CD4-positive, alpha-beta T cell treated with Interleukin-21 for 1 hour (primary cell): ENCODE results near the gene PGM5.
"Not testable (repeated sequence)": the region's sequence is repeated elsewhere in the genome, so short reads cannot be mapped to it uniquely, and the experiment has no call there.

Experiments used
- DNase-seq: peaks from one replicate; pipeline ENCODE4 v3.0.0-alpha.2; 2020

Gene PGM5

DNA sequence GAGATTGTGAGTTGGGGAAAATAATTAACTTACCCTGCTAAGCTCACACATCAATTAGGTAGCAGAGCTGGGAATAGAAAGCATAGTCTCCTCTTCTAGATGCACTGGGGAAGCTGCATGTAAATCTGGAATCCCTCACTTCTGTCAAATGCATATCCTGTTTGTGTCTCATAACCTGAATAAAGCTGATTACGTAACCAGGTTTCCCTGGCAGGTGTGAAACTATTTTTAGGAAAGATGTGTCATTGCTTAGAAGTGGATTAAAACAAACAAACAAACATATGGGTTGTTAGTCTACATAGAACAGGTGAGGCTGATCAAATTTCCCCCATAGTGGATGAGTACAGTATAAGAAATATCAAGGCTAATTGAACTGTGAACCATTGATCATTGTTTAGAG, 27.5 kb downstream of the PGM5 start:
- DNase-seq: not testable (repeated sequence)

DNA sequence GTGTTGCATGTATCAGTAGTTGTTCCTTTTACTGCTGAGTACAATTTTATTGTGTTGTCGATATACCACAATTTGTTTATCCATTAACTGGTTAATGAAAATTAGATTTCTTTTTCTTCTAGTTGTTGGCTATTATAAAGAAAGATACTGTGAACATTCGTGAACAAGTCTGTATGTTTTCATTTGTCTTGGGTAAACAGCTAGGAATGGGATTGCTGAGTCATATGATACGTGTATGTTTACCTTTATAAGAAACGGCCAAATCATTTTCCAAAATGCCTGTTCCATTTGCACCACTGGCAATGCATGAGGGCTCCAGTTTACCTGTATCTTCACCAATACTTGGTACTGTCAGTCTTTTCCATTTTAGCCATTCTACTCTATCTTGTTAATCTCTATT, 33.1 kb downstream of the PGM5 start:
- not testable (repeated sequence) for DNase-seq

DNA sequence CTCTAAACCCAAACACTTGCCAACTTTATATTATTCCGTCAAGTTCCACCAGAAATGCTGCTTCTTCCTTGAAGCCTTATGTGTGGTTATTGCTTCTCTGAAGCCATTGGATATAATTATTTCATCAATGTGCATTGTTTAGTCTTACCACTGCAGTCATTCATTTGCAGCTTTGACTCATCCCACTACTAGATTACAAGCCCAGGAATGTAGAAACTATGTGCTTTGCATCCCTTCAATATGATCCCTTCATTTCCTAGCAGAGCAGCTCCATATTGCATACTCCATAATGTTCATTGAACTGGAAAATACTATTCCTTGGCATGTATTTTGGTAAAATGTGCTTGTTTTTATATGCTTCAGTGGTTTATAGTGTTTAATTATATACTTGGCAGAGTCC, 34.3 kb downstream of the PGM5 start:
- DNase-seq: not testable (repeated sequence)

DNA sequence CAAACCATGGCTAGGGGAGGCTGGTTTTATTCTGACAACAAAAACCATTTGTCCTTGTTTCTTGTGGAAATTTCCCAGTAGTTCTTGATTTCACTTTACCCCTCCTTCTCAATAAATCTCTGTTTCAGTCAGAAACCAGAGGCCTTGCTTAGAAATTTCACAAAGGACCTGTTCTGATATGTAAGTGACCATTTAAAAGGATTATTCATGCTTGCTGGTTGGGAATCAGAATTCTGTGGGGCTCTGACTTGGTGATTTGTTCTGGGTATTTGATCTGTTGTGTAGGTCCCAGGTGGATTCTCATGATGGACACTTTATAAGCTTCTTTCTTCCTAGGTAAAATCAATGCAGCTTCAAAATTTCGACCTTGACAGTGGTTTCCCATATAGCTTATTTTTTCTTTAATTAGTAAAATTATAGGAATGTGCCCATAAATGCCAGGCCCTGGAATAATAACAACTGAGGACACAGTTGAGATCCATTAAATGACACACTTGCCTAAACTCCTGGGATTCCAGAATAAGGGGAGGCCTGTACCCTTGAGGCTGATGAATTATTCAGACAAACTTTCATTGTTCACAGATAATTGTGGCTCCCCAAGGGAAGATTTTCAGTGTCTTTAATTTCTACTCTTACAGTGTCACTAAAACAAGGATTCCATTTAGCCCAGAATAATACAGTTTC, 40.1 kb downstream of the PGM5 start:
- DNase-seq: not testable (repeated sequence)

DNA sequence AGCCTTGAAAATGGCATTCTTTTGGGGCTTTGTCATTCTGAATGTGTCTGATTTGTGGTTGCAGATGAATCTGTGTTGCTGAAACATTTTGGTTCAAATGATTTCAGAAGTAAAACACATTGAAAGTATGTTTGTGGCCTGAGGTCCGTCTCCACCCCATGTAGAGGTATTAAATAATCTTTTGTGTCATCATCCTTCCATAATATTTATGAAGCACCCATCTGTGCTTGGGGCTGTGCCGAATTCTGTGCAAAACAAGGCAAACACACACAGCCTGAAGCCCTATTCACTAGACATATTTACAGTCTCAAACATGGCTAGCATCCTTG, 40.6 kb downstream of the PGM5 start:
- DNase-seq: not testable (repeated sequence)

GRCh38 chr9:68397796-68398195, 41.4 kb downstream of the PGM5 start:
- not testable (repeated sequence) for DNase-seq

- DNase-seq: not testable (repeated sequence)
These were observed 41.9 kb downstream of the PGM5 start for GRCh38 chr9:68398324-68398723.

DNA sequence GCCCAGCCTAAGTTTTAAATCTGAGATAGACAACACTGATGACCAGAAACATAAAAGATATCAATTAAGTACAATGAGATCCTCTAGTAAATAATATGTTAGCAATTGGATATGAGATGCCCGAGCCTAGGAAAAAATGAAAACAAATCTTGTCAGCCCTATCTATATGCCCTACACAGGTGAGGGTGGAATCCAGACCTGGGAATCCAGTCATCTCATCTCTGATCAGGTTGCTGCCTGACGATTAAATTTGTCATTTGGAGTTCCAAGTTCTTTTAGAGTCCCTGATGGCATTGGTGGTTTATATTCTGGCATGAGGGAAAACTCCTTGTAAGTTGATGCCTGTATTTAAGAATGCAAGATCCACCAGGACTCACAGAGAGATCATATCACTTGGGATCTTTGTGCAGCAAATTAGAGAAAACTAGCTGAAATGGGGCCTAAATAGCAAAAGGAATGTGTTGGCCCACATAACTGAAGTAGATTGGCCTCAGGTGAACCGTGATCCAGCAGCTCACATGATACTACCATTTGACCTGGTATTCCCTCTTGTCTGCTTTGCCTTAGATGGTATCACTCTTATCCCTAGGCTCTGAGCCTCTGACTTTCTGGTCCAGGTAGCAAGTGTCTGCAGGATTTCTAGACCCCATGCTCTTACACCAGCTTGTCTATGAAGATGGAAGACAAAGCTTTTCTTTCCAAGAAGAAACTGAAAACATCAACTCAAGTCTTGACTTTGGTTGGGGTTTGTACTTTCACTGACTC, 48.2 kb downstream of the PGM5 start:
- DNase-seq: not testable (repeated sequence)

- DNase-seq: not testable (repeated sequence)
These were observed 55.5 kb downstream of the PGM5 start for GRCh38 chr9:68411865-68412264.

DNA sequence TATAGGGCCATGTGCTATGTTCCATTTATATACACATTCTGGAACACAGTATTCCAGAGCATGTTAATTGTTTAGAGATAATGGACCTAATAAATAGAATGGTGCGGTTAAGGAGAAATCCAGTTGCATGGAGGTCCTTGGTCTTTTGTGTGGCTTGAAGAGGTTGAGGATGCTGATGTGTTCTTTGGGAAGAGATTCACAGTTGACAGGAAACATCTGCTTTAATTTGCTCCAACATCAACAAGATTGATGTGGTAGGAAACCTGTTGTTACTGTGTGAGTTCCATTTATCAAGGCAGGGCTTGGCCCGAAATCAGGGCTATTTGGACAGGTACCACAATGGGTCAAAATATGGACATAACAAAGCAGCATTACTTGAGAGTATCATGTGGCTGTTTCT, 56.3 kb downstream of the PGM5 start:
- DNase-seq: not testable (repeated sequence)

GRCh38 chr9:68415065-68415464, 58.7 kb downstream of the PGM5 start:
- not testable (repeated sequence) for DNase-seq

GRCh38 chr9:68416936-68417564, 60.6 kb downstream of the PGM5 start:
- DNase-seq: no peak

- DNase-seq: no peak
These were observed 61.4 kb downstream of the PGM5 start for GRCh38 chr9:68417762-68418161.

DNA sequence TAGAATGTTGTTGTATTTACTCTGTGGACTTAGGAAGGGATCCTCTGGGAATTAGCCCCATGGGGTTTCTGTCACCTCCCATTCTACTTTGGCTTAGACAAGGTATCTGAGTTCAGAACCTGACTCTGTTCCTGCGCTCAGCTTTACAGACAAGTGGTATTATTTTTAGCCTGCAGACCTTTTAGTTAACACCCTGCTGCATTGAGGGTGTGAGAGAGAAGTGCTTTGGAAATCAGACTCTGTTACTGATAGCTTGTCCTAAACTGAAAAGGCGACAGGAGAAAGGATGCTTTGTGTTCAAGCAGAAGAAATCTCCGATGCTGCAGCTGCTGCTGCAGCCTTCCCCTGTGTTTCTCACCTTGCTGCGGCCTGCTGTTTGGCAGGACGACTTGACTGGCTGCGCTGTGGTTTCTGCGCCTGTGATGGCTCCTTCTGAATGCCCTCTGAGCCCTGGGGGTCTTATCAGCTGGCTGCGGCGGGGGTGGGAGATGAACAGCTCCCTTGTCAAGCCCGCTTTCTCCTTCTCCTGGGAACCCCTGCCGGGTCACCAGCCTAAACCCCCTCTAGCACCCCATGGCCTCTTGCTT, 61.9 kb downstream of the PGM5 start:
- DNase-seq: no peak

DNA sequence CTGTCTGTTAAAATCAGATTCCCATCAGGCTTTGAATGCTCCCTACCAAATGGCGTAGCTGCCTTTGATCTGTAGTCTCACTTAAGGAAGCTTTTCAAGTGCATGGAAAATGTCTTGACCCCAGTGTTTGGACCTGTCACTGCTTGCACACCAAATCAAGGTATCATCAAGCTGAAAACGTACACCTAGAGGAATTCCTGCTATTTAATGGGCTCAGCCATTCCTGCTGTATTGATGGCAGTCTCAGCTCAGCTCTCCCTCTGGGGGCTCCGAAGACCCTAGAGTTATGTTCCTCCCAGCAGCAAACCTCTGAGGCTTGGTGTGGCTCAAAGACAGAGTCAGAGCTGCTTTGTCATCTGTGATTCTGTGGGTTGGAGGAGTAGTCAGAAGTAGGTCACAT, 63.5 kb downstream of the PGM5 start:
- DNase-seq: no peak

DNA sequence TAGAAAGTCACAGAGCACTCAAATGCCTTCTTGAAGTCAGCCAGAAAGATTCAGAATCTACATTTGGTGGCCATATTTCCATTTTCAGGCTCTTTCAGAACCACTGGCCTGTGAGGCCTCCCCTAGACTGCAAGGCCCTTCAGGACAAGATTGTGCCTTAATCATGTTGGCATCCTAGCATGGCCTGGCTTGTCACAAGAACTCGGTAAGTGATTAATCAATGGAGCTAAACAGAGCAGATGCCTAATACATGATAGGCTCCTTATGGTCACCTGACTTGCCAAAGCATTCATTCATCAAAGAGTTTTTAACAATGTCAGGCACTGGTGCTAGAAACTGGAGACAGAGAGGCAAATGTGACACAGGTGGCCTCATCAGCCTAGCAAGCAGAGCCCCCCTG, 70.3 kb downstream of the PGM5 start:
- DNase-seq: no peak

DNA sequence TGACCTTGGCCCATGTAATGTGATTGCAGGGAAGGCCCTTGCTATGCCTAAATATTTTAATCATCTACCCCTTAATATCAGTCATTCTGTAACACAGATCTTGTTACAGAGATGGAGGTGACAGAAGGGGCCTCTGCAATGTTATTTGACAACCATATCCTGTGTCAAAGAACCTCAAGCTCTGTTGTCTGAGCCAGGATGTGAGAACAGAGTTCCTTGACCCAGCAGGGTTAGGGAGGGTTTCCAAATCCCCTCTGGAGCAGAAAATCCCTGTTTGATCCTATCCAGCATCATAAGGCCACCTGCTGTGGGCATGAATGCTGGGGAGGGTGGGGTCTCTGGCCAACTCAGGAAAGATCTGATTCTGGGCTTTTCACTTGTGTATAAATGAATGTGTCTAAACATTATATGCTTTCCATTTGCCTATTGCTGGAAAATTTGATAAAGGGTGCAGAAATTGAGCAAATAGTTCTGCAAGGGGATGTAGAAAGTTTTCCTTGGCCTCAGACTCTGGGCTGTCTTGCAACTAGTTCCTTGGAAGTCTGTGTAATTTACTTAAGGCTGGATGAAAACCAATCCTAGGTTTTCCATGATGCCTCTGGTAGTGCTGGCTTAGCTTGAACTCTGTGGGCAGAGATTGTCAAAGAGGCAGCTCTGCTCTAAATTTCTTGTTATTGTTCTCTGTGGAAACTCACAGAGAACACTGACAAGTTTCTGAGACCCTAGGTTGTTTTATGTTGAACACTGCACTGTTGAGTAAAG, 71.0 kb downstream of the PGM5 start:
- no peak for DNase-seq

DNA sequence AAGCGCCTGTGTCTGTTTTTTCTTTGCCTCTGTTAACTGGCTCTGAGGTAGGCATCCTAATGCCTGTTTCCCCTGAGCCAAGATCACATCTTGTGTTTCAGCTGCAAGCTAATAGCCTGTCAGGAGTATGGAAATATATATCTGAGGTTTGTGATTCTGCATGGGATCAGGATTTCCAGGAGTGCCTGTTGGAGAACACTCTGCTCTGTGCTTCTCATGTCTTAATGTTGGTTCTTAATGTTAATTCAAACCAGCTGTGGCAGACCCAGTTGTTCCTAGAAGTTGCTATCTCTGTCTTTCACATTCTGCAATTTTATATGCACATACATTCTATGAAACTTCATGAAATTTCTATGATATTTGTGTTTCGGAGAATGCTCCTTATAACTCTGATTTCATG, 72.1 kb downstream of the PGM5 start:
- no peak for DNase-seq

GRCh38 chr9:68429631-68430030, 73.2 kb downstream of the PGM5 start:
- DNase-seq: no peak

- no peak for DNase-seq
These were observed 74.9 kb downstream of the PGM5 start for GRCh38 chr9:68431307-68431706.

DNA sequence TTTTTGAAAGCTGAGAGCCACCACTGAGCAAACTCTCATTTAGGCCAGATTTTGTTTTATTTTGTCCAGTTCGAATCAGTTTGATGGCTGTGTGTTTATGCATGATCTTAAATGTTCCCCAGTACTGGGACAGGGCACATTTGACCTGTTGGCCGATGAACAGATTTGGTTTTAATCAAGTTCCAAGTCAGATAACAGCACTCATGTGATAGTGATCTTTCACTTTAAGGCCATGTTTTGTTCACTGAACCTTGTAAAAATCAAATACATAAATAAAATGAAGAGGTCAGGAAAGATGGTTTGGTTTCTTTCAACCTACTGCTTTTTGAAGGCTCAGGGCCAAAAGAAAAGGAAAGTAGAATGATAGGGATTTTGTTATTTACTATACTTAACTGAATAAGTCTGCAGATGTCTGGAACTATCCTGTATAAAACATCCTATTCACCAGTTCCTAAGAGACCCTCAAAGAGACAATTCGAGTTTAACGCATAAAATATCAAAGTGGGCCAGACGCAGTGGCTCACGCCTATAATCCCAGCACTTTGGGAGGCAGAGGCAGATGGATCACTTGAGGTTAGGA, 77.2 kb downstream of the PGM5 start:
- DNase-seq: no peak

- DNase-seq: no peak
These were observed 81.4 kb downstream of the PGM5 start for GRCh38 chr9:68437785-68438184.

GRCh38 chr9:68443624-68444023, 87.2 kb downstream of the PGM5 start:
- no peak for DNase-seq
